ENCODE results near the gene LGALS16.
A peak's percentile ranks its signal among the peaks of the same experiment; 100 is the strongest.
"Not testable (repeated sequence)": the region's sequence is repeated elsewhere in the genome, so short reads cannot be mapped to it uniquely, and the experiment has no call there.

LGALS16 gene

DNA sequence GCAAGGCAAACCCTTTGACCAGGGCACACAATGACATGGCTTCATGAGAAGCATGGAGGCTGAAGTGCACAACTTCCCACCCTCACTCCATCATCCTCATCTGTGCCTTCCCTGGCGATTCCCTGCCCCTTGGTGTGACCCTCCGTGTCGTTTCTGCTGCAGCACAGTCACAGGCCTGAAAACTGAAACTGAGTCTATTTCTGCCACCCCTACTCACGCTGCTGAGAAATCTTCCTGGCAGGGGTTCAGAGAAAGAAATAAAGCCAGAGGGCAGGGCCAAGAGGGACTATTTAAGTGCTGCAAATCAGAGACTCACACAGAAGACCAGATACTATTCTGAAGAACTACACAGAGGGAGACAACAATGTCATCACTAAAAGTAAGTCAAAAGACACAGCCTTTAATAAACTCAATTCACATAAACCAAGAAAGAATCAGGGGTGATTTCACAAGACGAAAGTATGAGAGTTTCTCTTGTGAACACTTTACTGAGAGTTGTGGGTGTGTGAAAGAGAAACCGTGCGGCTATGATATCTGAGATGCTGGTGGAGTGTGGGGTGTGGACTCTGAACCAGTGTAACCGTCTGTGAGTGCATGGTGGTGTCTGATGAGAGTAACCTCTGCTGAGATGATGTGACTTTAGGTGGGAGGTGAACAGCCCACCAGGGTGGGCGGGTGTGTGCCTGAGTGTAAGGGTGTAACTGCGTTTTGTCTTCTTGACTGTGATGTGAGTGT, 23.5 kb downstream of the LGALS16 start:
- DNase-seq, result no peak

DNA sequence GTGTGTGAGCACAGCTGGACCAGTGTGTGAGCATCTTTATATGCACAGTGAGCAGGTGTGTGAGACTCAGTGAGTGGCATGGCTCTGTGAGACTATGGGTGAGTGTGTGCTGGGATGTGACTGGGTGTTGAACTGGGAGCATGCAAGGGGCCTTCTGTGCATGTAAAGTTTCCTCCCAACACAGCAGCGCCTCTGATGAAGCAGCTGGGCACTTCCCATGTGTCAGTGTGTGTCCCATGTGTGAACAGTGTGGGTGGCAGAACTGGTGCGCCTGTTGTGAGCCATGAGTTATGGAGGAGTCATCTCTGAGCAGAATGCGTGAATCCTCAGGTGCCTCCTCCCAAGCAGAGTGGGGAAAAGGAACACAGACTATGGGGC, 24.1 kb downstream of the LGALS16 start:
- DNase-seq, result no peak

GRCh38 chr19:39680593-39680992, 24.9 kb downstream of the LGALS16 start:
- no peak for DNase-seq

GRCh38 chr19:39681416-39681815, 25.7 kb downstream of the LGALS16 start:
- DNase-seq, result no peak

- no peak for DNase-seq
These were observed 28.6 kb downstream of the LGALS16 start for GRCh38 chr19:39684267-39684666.

DNA sequence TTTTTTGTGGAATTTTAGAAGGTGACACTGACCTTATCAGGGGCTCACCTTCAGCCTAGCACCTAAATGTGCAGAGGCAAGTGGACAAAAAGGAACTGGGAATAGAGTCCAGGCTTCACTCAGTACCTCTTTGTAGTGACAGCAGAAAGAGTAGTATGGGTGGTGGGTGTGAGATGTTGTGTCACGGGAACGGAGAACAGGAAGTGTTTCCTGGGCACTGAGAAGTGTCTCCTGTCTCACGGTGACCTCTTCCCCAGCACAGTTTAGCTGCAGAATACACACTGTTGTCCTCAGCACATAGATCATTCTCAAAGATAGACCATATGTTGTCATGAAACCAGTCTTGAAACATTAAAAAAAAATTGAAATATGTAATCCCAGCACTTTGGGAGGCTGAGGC, 31.0 kb downstream of the LGALS16 start:
- DNase-seq, result no peak

DNA sequence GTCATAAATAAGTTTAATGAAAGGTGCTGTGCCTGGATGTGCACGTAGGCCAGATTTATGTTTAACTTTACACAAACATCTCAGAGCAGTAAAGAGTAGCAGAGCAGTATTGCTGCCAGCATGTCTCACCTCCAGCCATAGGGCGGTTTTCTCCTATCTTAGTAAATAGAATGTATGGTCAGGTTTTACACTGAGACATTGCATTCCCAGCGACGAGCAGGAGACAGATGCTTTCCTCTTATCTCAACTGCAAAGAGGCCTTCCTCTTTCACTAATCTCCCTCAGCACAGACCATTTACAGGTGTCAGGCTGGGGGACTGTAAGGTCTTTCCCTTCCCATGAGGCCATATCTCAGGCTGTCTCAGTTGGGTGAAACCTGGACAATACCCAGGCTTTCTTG, 32.9 kb downstream of the LGALS16 start:
- DNase-seq, result not testable (repeated sequence)

- no peak for DNase-seq
These were observed 36.5 kb downstream of the LGALS16 start for GRCh38 chr19:39692166-39692565.

DNA sequence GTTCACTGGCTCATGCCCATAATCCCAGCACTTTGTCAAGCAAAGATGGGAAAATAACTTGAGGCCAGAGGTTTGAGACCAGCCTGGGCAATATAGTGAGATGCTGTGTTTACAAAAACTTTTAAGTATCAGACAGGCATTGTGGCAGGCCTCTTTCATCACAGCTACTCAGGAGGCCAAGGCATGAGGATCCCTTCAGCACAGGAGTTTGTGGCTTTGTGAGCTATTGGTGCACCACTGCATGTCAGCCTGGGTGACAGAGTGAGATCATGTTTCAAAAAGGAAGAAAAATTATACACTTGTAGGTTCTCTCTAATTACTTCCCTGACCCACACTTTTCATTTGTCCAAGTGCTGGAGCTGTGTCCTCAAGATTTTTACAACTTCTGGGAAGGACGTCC, 37.1 kb downstream of the LGALS16 start:
- DNase-seq, result no peak

GRCh38 chr19:39695759-39696158, 40.0 kb downstream of the LGALS16 start:
- DNase-seq, result no peak

- DNase-seq, result no peak
These were observed 40.7 kb downstream of the LGALS16 start for GRCh38 chr19:39696387-39696786.

- no peak for DNase-seq
These were observed 42.8 kb downstream of the LGALS16 start for GRCh38 chr19:39698535-39698934.

DNA sequence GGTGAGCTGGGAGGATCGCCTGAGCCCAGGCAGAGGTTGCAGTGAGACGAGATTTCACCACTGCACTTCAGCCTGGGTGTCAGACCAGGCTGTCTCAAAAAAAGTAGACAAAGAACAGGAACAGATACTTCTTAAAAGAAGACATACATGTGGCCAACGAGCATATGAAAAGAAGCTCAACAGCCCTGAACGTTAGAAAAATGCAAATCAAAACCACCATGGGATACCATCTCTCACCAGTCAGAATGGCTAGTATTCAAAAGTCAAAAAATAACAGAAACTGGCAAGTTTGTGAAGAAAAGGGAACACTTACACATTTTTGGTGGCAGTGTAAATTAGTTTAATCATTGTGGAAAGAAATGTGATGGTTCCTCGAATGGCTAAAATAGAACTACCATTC, 45.6 kb downstream of the LGALS16 start:
- DNase-seq, result no peak

GRCh38 chr19:39704181-39705044, 48.7 kb downstream of the LGALS16 start, which contains the start of gene LGALS14:
Gene LGALS14 (plus strand): TSS chr19:39704481. CDS start chr19:39704529, 48 bp downstream.
- no peak for DNase-seq

DNA sequence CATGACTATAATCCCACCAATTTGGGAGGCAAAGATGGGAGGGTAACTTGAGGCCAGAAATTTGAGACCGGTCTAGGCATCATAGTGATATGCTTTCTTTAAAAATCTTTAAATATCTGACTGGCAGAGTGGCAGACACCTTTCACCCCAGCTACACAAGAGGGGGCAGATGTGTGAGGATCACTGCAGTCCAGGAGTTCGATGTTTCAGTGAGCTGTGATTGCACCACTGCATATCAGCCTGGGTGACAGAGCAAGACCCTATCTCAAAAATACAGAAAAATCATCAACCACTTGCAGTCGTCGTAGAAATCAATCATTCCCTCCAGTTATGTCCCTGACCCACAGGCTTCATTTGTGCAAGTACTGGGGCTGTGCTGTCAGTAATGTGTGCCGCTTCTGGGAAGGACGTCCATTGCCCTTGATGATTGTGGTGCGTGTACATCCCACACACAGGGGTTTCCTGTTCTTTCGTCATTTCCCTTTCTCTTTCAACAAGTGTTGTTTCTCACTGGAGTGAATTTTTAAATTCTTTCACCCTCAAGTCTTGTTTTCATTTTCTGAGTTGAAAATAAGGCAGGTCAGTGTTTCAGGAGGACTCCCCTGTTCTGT, 50.0 kb downstream of the LGALS16 start:
- no peak for DNase-seq

DNA sequence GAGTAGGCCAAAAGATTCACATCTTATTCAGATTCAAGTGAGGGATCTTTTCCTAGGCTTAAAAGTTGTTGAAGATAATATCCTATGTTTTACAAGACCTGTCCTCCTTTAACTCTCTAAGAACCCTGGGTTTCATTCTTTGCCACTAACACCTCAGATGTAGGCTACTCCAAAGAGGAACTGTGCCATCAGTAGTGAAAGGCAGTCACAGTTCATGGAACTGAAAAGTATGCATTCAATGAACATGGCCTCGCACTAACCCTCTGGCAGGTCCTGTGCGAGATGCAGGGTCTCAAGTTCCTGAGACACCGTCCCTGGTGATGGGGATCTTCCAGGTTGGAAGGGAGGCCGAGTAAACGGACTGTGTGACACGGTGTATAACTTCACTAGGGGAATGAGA, 52.9 kb downstream of the LGALS16 start:
- DNase-seq, result no peak

GRCh38 chr19:39709026-39709872, 53.5 kb downstream of the LGALS16 start:
- DNase-seq, result peak; percentile 63
